SK-N-SH treated with all-trans-retinoic acid at 6 μM for 48 hours (cell line): ENCODE measurements around the gene NSMF.

ENCODE experiments used
- ATAC-seq: fragments of 200-7000 bp; cut with Tn5 transposase; 3 replicates; pipeline ENCODE4 v1.9.1; 2020; ENCODE audit warnings: mild to moderate bottlenecking, moderate library complexity
- ARNTL ChIP-seq: fragments of 450-650 bp; formaldehyde crosslinking; IDR thresholded peaks from 2 replicates; pipeline ENCODE4 v1.5.0; 2020; ENCODE audit warnings: low read depth, mild to moderate bottlenecking, moderate library complexity, borderline replicate concordance
- BACH2 ChIP-seq: fragments of 250-450 bp; sonication (Bioruptor Pico); IDR thresholded peaks from 2 replicates; pipeline ENCODE4 v1.9.0; 2021; ENCODE audit warnings: mild to moderate bottlenecking, borderline replicate concordance
- CSDC2 ChIP-seq: fragments of 250-450 bp; sonication (Bioruptor Pico); IDR thresholded peaks from 2 replicates; pipeline ENCODE4 v1.5.0; 2020; ENCODE audit warnings: mild to moderate bottlenecking, moderate library complexity
- ESRRG ChIP-seq: fragments of 250-450 bp; sonication (Bioruptor Pico); IDR thresholded peaks from 2 replicates; pipeline ENCODE4 v1.6.1; 2021; ENCODE audit warnings: mild to moderate bottlenecking
- GLIS3 ChIP-seq: fragments of 250-450 bp; sonication (Bioruptor Pico); IDR thresholded peaks from 2 replicates; pipeline ENCODE4 v1.5.0; 2020; ENCODE audit warnings: mild to moderate bottlenecking, moderate library complexity
- ISL1 ChIP-seq: fragments of 250-450 bp; sonication (Bioruptor Pico); IDR thresholded peaks from 2 replicates; pipeline ENCODE4 v2.1.2; 2022; ENCODE audit warnings: mild to moderate bottlenecking, moderate library complexity
- OSR1 ChIP-seq: fragments of 250-450 bp; sonication (Bioruptor Pico); IDR thresholded peaks from 2 replicates; pipeline ENCODE4 v1.8.0; 2022; ENCODE audit warnings: moderate library complexity, mild to moderate bottlenecking, inconsistent platforms
- POU6F1 ChIP-seq: fragments of 250-450 bp; sonication (Bioruptor Pico); IDR thresholded peaks from 2 replicates; pipeline ENCODE4 v1.8.0; 2021; ENCODE audit warnings: low read depth, mild to moderate bottlenecking, moderate library complexity, borderline replicate concordance
- PPARA ChIP-seq: fragments of 250-450 bp; sonication (Bioruptor Pico); IDR thresholded peaks from 2 replicates; pipeline ENCODE4 v1.5.0; 2020; ENCODE audit warnings: mild to moderate bottlenecking, borderline replicate concordance
- RARB ChIP-seq: fragments of 250-450 bp; sonication (Bioruptor Pico); IDR thresholded peaks from 2 replicates; pipeline ENCODE4 v1.8.0; 2021; ENCODE audit warnings: mild to moderate bottlenecking, moderate library complexity
- SNAI2 ChIP-seq: fragments of 250-450 bp; sonication (Bioruptor Pico); IDR thresholded peaks from 2 replicates; pipeline ENCODE4 v1.5.0; 2020; ENCODE audit warnings: mild to moderate bottlenecking, moderate library complexity
- TCF4 ChIP-seq: fragments of 250-450 bp; sonication (Bioruptor Pico); IDR thresholded peaks from 2 replicates; pipeline ENCODE4 v1.8.0; 2021; ENCODE audit warnings: mild to moderate bottlenecking, moderate library complexity, borderline replicate concordance
- TOX ChIP-seq: fragments of 250-450 bp; sonication (Bioruptor Pico); IDR thresholded peaks from 2 replicates; pipeline ENCODE4 v1.8.0; 2021; ENCODE audit warnings: mild to moderate bottlenecking, moderate library complexity, borderline replicate concordance
- ZC3H10 ChIP-seq: fragments of 250-450 bp; sonication (Bioruptor Pico); IDR thresholded peaks from 2 replicates; pipeline ENCODE4 v1.5.1; 2021; ENCODE audit warnings: mild to moderate bottlenecking, moderate library complexity
- ZFP3 ChIP-seq: fragments of 250-450 bp; sonication (Bioruptor Pico); IDR thresholded peaks from 2 replicates; pipeline ENCODE4 v1.5.0; 2020; ENCODE audit warnings: mild to moderate bottlenecking, moderate library complexity
- ZFP30 ChIP-seq: fragments of 450-650 bp; formaldehyde crosslinking; IDR thresholded peaks from 2 replicates; pipeline ENCODE4 v1.5.0; 2022; ENCODE audit warnings: mild to moderate bottlenecking, moderate library complexity
- ZNF565 ChIP-seq: fragments of 450-650 bp; formaldehyde crosslinking; conservative IDR thresholded peaks from 2 replicates; pipeline ENCODE4 v1.5.0; 2020; ENCODE audit warnings: low read depth, mild to moderate bottlenecking, moderate library complexity
- ZNF70 ChIP-seq: fragments of 450-650 bp; formaldehyde crosslinking; IDR thresholded peaks from 2 replicates; pipeline ENCODE4 v1.5.0; 2020; ENCODE audit warnings: mild to moderate bottlenecking, moderate library complexity
- ZNF8 ChIP-seq: fragments of 450-650 bp; formaldehyde crosslinking; IDR thresholded peaks from 2 replicates; pipeline ENCODE4 v1.5.0; 2020; ENCODE audit warnings: mild to moderate bottlenecking, moderate library complexity
- TF ChIP-seq, protein P1 (sequence below): fragments of 250-450 bp; sonication (Bioruptor Pico); IDR thresholded peaks from 2 replicates; pipeline ENCODE4 v1.5.1; 2021; ENCODE audit warnings: mild to moderate bottlenecking, moderate library complexity
- TF ChIP-seq, protein P2 (sequence below): fragments of 250-450 bp; sonication (Bioruptor Pico); IDR thresholded peaks from 2 replicates; pipeline ENCODE4 v1.5.0; 2020; ENCODE audit warnings: mild to moderate bottlenecking, moderate library complexity
- TF ChIP-seq, protein P3 (sequence below): fragments of 250-450 bp; sonication (Bioruptor Pico); IDR thresholded peaks from 2 replicates; pipeline ENCODE4 v1.8.0; 2020; ENCODE audit warnings: mild to moderate bottlenecking, moderate library complexity, borderline replicate concordance

Gene NSMF

GRCh38 chr9:137498720-137499150 is 39.6 kb upstream of the NSMF start:
- ATAC-seq: no peak
- TF ChIP-seq TCF4 (CRISPR knock-in tag): no peak
- no peak for TF ChIP-seq CSDC2 (CRISPR knock-in tag)
- no peak for TF ChIP-seq TOX (CRISPR knock-in tag)
- TF ChIP-seq OSR1 (CRISPR knock-in tag): no peak
- TF ChIP-seq, protein P1, sequence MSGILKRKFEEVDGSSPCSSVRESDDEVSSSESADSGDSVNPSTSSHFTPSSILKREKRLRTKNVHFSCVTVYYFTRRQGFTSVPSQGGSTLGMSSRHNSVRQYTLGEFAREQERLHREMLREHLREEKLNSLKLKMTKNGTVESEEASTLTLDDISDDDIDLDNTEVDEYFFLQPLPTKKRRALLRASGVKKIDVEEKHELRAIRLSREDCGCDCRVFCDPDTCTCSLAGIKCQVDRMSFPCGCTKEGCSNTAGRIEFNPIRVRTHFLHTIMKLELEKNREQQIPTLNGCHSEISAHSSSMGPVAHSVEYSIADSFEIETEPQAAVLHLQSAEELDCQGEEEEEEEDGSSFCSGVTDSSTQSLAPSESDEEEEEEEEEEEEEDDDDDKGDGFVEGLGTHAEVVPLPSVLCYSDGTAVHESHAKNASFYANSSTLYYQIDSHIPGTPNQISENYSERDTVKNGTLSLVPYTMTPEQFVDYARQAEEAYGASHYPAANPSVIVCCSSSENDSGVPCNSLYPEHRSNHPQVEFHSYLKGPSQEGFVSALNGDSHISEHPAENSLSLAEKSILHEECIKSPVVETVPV (CRISPR knock-in tag): no peak
- no peak for TF ChIP-seq RARB (CRISPR knock-in tag)
- no peak for TF ChIP-seq ZFP3 (CRISPR knock-in tag)
- TF ChIP-seq POU6F1 (CRISPR knock-in tag): no peak
- TF ChIP-seq ESRRG: no peak
- no peak for TF ChIP-seq ZNF8 (CRISPR knock-in tag)
- no peak for TF ChIP-seq BACH2 (CRISPR knock-in tag)
- TF ChIP-seq SNAI2 (CRISPR knock-in tag): no peak
- no peak for TF ChIP-seq GLIS3 (CRISPR knock-in tag)
- TF ChIP-seq, protein P2, sequence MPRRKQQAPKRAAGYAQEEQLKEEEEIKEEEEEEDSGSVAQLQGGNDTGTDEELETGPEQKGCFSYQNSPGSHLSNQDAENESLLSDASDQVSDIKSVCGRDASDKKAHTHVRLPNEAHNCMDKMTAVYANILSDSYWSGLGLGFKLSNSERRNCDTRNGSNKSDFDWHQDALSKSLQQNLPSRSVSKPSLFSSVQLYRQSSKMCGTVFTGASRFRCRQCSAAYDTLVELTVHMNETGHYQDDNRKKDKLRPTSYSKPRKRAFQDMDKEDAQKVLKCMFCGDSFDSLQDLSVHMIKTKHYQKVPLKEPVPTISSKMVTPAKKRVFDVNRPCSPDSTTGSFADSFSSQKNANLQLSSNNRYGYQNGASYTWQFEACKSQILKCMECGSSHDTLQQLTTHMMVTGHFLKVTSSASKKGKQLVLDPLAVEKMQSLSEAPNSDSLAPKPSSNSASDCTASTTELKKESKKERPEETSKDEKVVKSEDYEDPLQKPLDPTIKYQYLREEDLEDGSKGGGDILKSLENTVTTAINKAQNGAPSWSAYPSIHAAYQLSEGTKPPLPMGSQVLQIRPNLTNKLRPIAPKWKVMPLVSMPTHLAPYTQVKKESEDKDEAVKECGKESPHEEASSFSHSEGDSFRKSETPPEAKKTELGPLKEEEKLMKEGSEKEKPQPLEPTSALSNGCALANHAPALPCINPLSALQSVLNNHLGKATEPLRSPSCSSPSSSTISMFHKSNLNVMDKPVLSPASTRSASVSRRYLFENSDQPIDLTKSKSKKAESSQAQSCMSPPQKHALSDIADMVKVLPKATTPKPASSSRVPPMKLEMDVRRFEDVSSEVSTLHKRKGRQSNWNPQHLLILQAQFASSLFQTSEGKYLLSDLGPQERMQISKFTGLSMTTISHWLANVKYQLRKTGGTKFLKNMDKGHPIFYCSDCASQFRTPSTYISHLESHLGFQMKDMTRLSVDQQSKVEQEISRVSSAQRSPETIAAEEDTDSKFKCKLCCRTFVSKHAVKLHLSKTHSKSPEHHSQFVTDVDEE (CRISPR knock-in tag): no peak
- no peak for TF ChIP-seq PPARA (CRISPR knock-in tag)
- TF ChIP-seq ISL1 (CRISPR knock-in tag): no peak
- no peak for TF ChIP-seq ZFP30

DNA sequence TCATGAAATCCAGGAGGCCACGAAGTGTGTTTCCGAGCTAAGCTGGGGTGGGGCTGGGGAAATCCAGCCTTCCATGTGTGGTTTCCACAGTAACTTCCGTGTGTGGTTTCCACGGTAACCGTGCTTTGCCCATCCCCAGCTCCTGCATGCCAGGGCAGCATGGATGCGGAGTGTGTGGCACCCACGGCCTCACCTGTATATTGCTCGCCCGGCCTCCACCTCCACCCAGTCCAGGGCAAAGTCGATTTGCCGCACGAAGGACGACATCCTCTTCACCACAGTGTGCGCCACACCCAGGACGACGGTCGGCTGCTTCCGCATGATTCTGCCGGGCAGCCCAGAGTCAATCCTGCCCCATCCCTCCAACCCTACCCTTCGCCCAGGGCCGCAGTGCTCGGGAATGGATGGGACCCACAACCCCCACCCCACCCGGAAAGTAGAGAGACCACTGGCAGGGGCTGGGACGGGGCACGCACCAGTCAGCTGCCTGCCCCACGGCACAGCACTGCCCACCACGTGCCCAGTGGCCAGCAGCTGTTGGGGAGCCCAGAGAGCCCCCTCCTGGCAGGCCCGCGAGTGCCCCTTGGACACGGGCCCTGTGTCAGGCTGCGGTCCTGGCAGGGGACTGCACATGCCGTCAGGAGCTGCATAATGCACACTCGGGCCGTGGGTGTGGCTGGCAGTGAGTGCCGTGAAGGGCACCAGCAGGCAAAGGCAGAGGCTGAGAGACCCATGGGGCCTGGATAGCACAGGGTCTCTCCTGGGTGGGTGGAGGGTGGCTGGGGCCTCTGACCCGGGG is 39.0 kb upstream of the NSMF start:
- no peak for ATAC-seq
- TF ChIP-seq ZC3H10 (CRISPR knock-in tag) (no peak), SNAI2 (CRISPR knock-in tag) (no peak), ZNF70 (CRISPR knock-in tag) (no peak), ZNF565 (CRISPR knock-in tag) (no peak), TOX (CRISPR knock-in tag) (no peak), ZFP30 (no peak), BACH2 (CRISPR knock-in tag) (no peak), GLIS3 (CRISPR knock-in tag) (no peak), TCF4 (CRISPR knock-in tag) (no peak), ISL1 (CRISPR knock-in tag) (no peak), ZFP3 (CRISPR knock-in tag) (no peak), PPARA (CRISPR knock-in tag) (no peak), POU6F1 (CRISPR knock-in tag) (no peak), ARNTL (CRISPR knock-in tag) (no peak)
- TF ChIP-seq, protein P3, sequence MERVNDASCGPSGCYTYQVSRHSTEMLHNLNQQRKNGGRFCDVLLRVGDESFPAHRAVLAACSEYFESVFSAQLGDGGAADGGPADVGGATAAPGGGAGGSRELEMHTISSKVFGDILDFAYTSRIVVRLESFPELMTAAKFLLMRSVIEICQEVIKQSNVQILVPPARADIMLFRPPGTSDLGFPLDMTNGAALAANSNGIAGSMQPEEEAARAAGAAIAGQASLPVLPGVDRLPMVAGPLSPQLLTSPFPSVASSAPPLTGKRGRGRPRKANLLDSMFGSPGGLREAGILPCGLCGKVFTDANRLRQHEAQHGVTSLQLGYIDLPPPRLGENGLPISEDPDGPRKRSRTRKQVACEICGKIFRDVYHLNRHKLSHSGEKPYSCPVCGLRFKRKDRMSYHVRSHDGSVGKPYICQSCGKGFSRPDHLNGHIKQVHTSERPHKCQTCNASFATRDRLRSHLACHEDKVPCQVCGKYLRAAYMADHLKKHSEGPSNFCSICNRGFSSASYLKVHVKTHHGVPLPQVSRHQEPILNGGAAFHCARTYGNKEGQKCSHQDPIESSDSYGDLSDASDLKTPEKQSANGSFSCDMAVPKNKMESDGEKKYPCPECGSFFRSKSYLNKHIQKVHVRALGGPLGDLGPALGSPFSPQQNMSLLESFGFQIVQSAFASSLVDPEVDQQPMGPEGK (CRISPR knock-in tag): no peak
